NCI-H748 treated with DMSO at 0.1 percent for 48 hours (cell line): ENCODE measurements around the gene NKAIN2.

Experiments used
- DNase-seq: peaks from one replicate; lab custom pipeline; 2025; lab: John Stamatoyannopoulos, UW

NKAIN2 gene

GRCh38 chr6:124590001-124590400, 786.3 kb downstream of the NKAIN2 start:
- DNase-seq: no peak

GRCh38 chr6:124599656-124600055, 796.0 kb downstream of the NKAIN2 start:
- no peak for DNase-seq

GRCh38 chr6:124604719-124605118, 801.1 kb downstream of the NKAIN2 start:
- DNase-seq: no peak

GRCh38 chr6:124607119-124607627, 803.5 kb downstream of the NKAIN2 start:
- no peak for DNase-seq

GRCh38 chr6:124613031-124613430, 809.4 kb downstream of the NKAIN2 start:
- DNase-seq: no peak

GRCh38 chr6:124622351-124622750, 818.7 kb downstream of the NKAIN2 start:
- no peak for DNase-seq

GRCh38 chr6:124633655-124634054, 830.0 kb downstream of the NKAIN2 start:
- DNase-seq: no peak

- no peak for DNase-seq
Measured at GRCh38 chr6:124640432-124640831, 836.8 kb downstream of the NKAIN2 start.

GRCh38 chr6:124655866-124656265, 852.2 kb downstream of the NKAIN2 start:
- no peak for DNase-seq

- no peak for DNase-seq
Measured at GRCh38 chr6:124658053-124658452, 854.4 kb downstream of the NKAIN2 start.

GRCh38 chr6:124659427-124659826, 855.8 kb downstream of the NKAIN2 start:
- no peak for DNase-seq

- no peak for DNase-seq
Measured at GRCh38 chr6:124660185-124660584, 856.5 kb downstream of the NKAIN2 start.

GRCh38 chr6:124661097-124661661, 857.5 kb downstream of the NKAIN2 start:
- no peak for DNase-seq

- DNase-seq: no peak
Measured at GRCh38 chr6:124668028-124668427, 864.4 kb downstream of the NKAIN2 start.

GRCh38 chr6:124669713-124670480, 866.2 kb downstream of the NKAIN2 start:
- DNase-seq: no peak

GRCh38 chr6:124670801-124671200, 867.1 kb downstream of the NKAIN2 start:
- peak; percentile 33 for DNase-seq

- no peak for DNase-seq
Measured at GRCh38 chr6:124671324-124671723, 867.7 kb downstream of the NKAIN2 start.

GRCh38 chr6:124674042-124674441, 870.4 kb downstream of the NKAIN2 start:
- DNase-seq: no peak

GRCh38 chr6:124676033-124676432, 872.4 kb downstream of the NKAIN2 start:
- DNase-seq: no peak

GRCh38 chr6:124677874-124678273, 874.2 kb downstream of the NKAIN2 start:
- DNase-seq: no peak

GRCh38 chr6:124679387-124679786, 875.7 kb downstream of the NKAIN2 start:
- no peak for DNase-seq

GRCh38 chr6:124682751-124683150, 879.1 kb downstream of the NKAIN2 start:
- DNase-seq: no peak

GRCh38 chr6:124683507-124683906, 879.8 kb downstream of the NKAIN2 start:
- no peak for DNase-seq

GRCh38 chr6:124684621-124685020, 881.0 kb downstream of the NKAIN2 start:
- no peak for DNase-seq
